ENCODE measurements around the gene BFSP2. TPM values are rescaled to one million over a fixed set of nuclear protein-coding genes. Genes with fewer than 3 reads are reported as not detected.

Gene BFSP2
- total RNA-seq, 4 donors from 2014 or later = not detected

GRCh38 chr3:133366921-133367320 is 32.9 kb upstream of the BFSP2 start:
- TF ChIP-seq CTCF (IDR thresholded peaks at IDR 0.05; ENCODE audit: low read depth) = no peak

- no peak for TF ChIP-seq CTCF (IDR thresholded peaks at IDR 0.05; ENCODE audit: low read depth)
Observed at GRCh38 chr3:133367403-133367802, 32.5 kb upstream of the BFSP2 start.

- TF ChIP-seq CTCF (IDR thresholded peaks at IDR 0.05; ENCODE audit: low read depth) = no peak
Observed at GRCh38 chr3:133367956-133368355, 31.9 kb upstream of the BFSP2 start.

- no peak for TF ChIP-seq CTCF (IDR thresholded peaks at IDR 0.05; ENCODE audit: low read depth)
Observed at GRCh38 chr3:133368371-133369067, 31.3 kb upstream of the BFSP2 start.

GRCh38 chr3:133369068-133369440 is 30.8 kb upstream of the BFSP2 start:
- TF ChIP-seq CTCF (IDR thresholded peaks at IDR 0.05; ENCODE audit: low read depth) = no peak

- TF ChIP-seq CTCF (IDR thresholded peaks at IDR 0.05; ENCODE audit: low read depth) = no peak
Observed at GRCh38 chr3:133371181-133371580, 28.7 kb upstream of the BFSP2 start.

GRCh38 chr3:133371676-133372075 is 28.2 kb upstream of the BFSP2 start:
- TF ChIP-seq CTCF (IDR thresholded peaks at IDR 0.05; ENCODE audit: low read depth) = no peak

All from subcutaneous adipose tissue (tissue), 4 donors.